A549 treated with AZD9567 at 1 μM for 4 hours (cell line): ENCODE results near the gene MDH2. TPM values are rescaled to one million over a fixed set of nuclear protein-coding genes. Genes with fewer than 3 reads are reported as not detected.

ENCODE experiments used
- total RNA-seq: library from RNA; stranded (reverse); fragments of 200-300 nt; extraction: Qiagen RNA extraction; gene quantifications from 5 replicates; pipeline ENCODE4 v1.2.3, GENCODE V29; 2022; ENCODE audit not compliant: insufficient read depth

Gene MDH2
- total RNA-seq: 382 to 463 TPM (median 401 TPM) in 5 replicates

GRCh38 chr7:76047811-76048667, at the start of gene MDH2, which contains the start of gene STYXL1:
Gene MDH2, plus strand, starts transcription at chr7:76048106. Its CDS starts 55 bp downstream, at chr7:76048161.
Gene STYXL1, minus strand, starts transcription at chr7:76048000. Its CDS starts 17,477 bp downstream, at chr7:76030523.

Other genes starting within 250 kb of the MDH2 start
- gene CCL24, start 234.3 kb upstream of the MDH2 start, total RNA-seq: 0.22 to 0.25 TPM in 2 of 5 replicates, not detected in the others
- 79.6 to 104 TPM (median 97.0 TPM) in 5 replicates for gene RHBDD2, start 169.1 kb upstream of the MDH2 start, total RNA-seq
- gene POR, start 133.0 kb upstream of the MDH2 start, total RNA-seq: 138 to 174 TPM (median 165 TPM) in 5 replicates
- 41.7 to 63.4 TPM (median 43.9 TPM) in 5 replicates for gene TMEM120A, start 53.5 kb upstream of the MDH2 start, total RNA-seq
- gene STYXL1, start 106 bp upstream of the MDH2 start, total RNA-seq: 36.3 to 62.4 TPM (median 40.0 TPM) in 5 replicates
- gene SRRM3, start 153.8 kb downstream of the MDH2 start, total RNA-seq: 5.0 to 10.6 TPM (median 9.2 TPM) in 5 replicates